Measurements from ENCODE around the gene IMPG2. TPM values are rescaled to one million over a fixed set of nuclear protein-coding genes. Genes with fewer than 3 reads are reported as not detected.

IMPG2 gene
- total and polyA plus RNA-seq, 4 donors = 0.04 to 0.54 (median 0.10) TPM

DNA sequence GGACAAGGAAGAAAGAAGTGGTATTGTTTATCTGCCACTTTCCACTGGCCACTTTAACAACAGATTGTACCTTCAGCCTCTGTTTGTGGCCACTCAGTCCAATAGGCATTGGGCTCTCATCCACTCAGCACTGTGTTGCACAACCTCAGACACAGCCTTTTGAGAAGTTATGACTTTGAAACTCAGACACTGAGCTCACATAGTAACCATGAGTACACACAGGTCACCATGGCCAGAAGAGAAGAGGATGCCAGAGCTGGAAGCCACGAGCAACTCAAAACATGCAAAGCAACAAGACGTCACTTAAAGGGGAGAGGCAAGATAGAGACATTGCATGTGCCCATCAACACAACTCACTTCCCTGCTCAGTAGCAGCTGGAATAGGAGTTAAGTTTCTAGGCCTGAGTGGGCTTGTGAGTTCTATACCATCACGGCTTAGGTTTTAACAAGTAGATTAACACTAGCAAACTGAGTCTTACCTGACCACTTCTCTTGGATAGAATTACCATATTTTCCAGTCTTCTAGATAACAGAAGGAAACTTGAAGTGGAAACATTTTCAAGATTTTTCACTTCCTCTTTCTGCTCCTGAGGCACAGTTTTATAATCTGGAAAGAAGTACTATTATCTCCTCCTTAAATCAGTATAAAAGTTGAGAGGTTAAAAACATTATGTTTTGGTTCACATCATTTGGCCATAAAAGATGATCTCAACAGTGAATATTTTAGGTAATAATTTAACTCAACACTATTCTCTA is 103.5 kb downstream of the IMPG2 start:
- TF ChIP-seq CTCF (IDR thresholded peaks at IDR 0.05; ENCODE audit: control extremely low read depth, extremely low read depth) = no peak
- Histone ChIP-seq H3K36me3 (ENCODE audit: control insufficient read depth in 4 of 4, insufficient read depth in 4 of 4, low read length in 4 of 4) (no peaks in the 10 kb centered on the region), H3K4me3 (no peak overlapping the region), H3K4me1 (ENCODE audit: control insufficient read depth in 5 of 5, insufficient read depth in 5 of 5, low read length in 5 of 5) (no peaks in the 10 kb centered on the region), H3K27me3 (ENCODE audit: control insufficient read depth in 3 of 3, insufficient read depth in 3 of 3, low read length in 2 of 3) (no peaks in the 10 kb centered on the region), H3K27ac (ENCODE audit: low read depth in 1 of 2, low read length in 1 of 2) (no peak overlapping the region), H3K9me3 (ENCODE audit: control insufficient read depth in 4 of 4, insufficient read depth in 3 of 4, low read length in 3 of 4) (peaks cover 0 to 12% (median 2%) of the 10 kb centered on the region in 4 donors), H3K9ac (ENCODE audit: insufficient read depth in 1 of 2, low read length in 2 of 2) (no peak overlapping the region)
- peak in 2 of 3 donors; percentile 15 to 24 for DNase-seq
- peak; percentile 81 for ATAC-seq (ENCODE audit: insufficient read depth, low FRiP score)
- WGBS, 2 donors = 56 to 78% methylated on average over 3 of the region's 3 CpGs

GRCh38 chr3:101212730-101213129 is 107.6 kb downstream of the IMPG2 start:
- Histone ChIP-seq H3K27me3 (ENCODE audit: control insufficient read depth in 3 of 3, insufficient read depth in 3 of 3, low read length in 2 of 3) (no peaks in the 10 kb centered on the region), H3K9me3 (ENCODE audit: control insufficient read depth in 4 of 4, insufficient read depth in 3 of 4, low read length in 3 of 4) (peaks cover 0 to 7% (median 0%) of the 10 kb centered on the region in 4 donors), H3K9ac (ENCODE audit: insufficient read depth in 1 of 2, low read length in 2 of 2) (no peak overlapping the region), H3K4me1 (ENCODE audit: control insufficient read depth in 5 of 5, insufficient read depth in 5 of 5, low read length in 5 of 5) (no peaks in the 10 kb centered on the region), H3K27ac (ENCODE audit: low read depth in 1 of 2, low read length in 1 of 2) (no peak overlapping the region), H3K36me3 (ENCODE audit: control insufficient read depth in 4 of 4, insufficient read depth in 4 of 4, low read length in 4 of 4) (no peaks in the 10 kb centered on the region), H3K4me3 (no peak overlapping the region)
- WGBS, 2 donors = 62 to 71% methylated on average over 2 of the region's 2 CpGs
- DNase-seq = no peak
- ATAC-seq (ENCODE audit: insufficient read depth, low FRiP score) = no peak
- TF ChIP-seq CTCF (IDR thresholded peaks at IDR 0.05; ENCODE audit: control extremely low read depth, extremely low read depth) = no peak

DNA sequence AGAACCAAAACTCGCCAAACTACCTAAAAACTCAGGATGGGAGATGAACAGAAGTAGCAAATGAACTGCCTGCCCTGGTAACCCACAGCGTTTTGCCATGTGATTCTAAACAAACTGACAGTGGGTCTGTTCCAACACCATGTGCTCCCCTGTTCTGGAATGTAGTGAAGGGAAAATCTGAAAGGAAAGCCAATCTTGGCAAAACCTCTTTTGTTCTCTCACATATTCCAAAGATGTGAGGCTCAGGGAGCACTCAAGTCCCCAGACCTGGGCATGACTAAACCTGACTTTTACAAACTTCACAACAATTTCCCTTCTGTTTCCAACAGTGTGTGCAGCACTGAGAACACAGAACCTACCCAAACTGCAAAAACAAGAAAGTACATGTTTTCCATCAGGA is 116.1 kb downstream of the IMPG2 start:
- Histone ChIP-seq H3K4me1 (ENCODE audit: control insufficient read depth in 5 of 5, insufficient read depth in 5 of 5, low read length in 5 of 5) (peaks cover 0 to 22% (median 0%) of the 10 kb centered on the region in 5 donors), H3K9ac (ENCODE audit: insufficient read depth in 1 of 2, low read length in 2 of 2) (no peak overlapping the region), H3K27ac (ENCODE audit: low read depth in 1 of 2, low read length in 1 of 2) (no peak overlapping the region), H3K27me3 (ENCODE audit: control insufficient read depth in 3 of 3, insufficient read depth in 3 of 3, low read length in 2 of 3) (no peaks in the 10 kb centered on the region), H3K9me3 (ENCODE audit: control insufficient read depth in 4 of 4, insufficient read depth in 3 of 4, low read length in 3 of 4) (no peaks in the 10 kb centered on the region), H3K4me3 (no peak overlapping the region), H3K36me3 (ENCODE audit: control insufficient read depth in 4 of 4, insufficient read depth in 4 of 4, low read length in 4 of 4) (no peaks in the 10 kb centered on the region)
- no peak for TF ChIP-seq CTCF (IDR thresholded peaks at IDR 0.05; ENCODE audit: control extremely low read depth, extremely low read depth)
- DNase-seq (peak; percentile 34 to 50 (median 36)), ATAC-seq (ENCODE audit: insufficient read depth, low FRiP score) (no peak)
- WGBS, 2 donors = 58 to 78% methylated on average over 2 of the region's 2 CpGs

Measured in lung (tissue), 12 donors.